Measurements from ENCODE around the gene PCDH9.

PCDH9 gene

GRCh38 chr13:67152085-67152484 is 78.1 kb downstream of the PCDH9 start:
- no peak for DNase-seq

- DNase-seq: no peak
Measured at GRCh38 chr13:67151652-67152051, 78.5 kb downstream of the PCDH9 start.

- DNase-seq: no peak
Measured at GRCh38 chr13:67150608-67151007, 79.5 kb downstream of the PCDH9 start.

- DNase-seq: no peak
Measured at GRCh38 chr13:67148161-67148571, 82.0 kb downstream of the PCDH9 start.

- DNase-seq: no peak
Measured at GRCh38 chr13:67147342-67148133, 82.6 kb downstream of the PCDH9 start.

GRCh38 chr13:67146523-67147130 is 83.5 kb downstream of the PCDH9 start:
- DNase-seq: no peak

- no peak for DNase-seq
Measured at GRCh38 chr13:67145950-67146349, 84.2 kb downstream of the PCDH9 start.

- DNase-seq: no peak
Measured at GRCh38 chr13:67143544-67144115, 86.5 kb downstream of the PCDH9 start.

GRCh38 chr13:67140006-67140405 is 90.1 kb downstream of the PCDH9 start:
- no peak for DNase-seq

- no peak for DNase-seq
Measured at GRCh38 chr13:67139551-67139950, 90.6 kb downstream of the PCDH9 start.

GRCh38 chr13:67138970-67139369 is 91.2 kb downstream of the PCDH9 start:
- no peak for DNase-seq

- DNase-seq: no peak
Measured at GRCh38 chr13:67137044-67137735, 92.9 kb downstream of the PCDH9 start.

- DNase-seq: no peak
Measured at GRCh38 chr13:67136157-67136556, 94.0 kb downstream of the PCDH9 start.

- DNase-seq: no peak
Measured at GRCh38 chr13:67135356-67135755, 94.8 kb downstream of the PCDH9 start.

GRCh38 chr13:67134417-67135129 is 95.6 kb downstream of the PCDH9 start:
- no peak for DNase-seq

GRCh38 chr13:67133476-67133875 is 96.7 kb downstream of the PCDH9 start:
- no peak for DNase-seq

GRCh38 chr13:67131393-67131792 is 98.7 kb downstream of the PCDH9 start:
- no peak for DNase-seq

GRCh38 chr13:67130444-67130843 is 99.7 kb downstream of the PCDH9 start:
- no peak for DNase-seq

- DNase-seq: no peak
Measured at GRCh38 chr13:67128136-67128535, 102.0 kb downstream of the PCDH9 start.

- no peak for DNase-seq
Measured at GRCh38 chr13:67125681-67126080, 104.5 kb downstream of the PCDH9 start.

GRCh38 chr13:67123165-67123564 is 107.0 kb downstream of the PCDH9 start:
- DNase-seq: no peak

GRCh38 chr13:67122251-67122650 is 107.9 kb downstream of the PCDH9 start:
- DNase-seq: no peak
